Caco-2 (cell line): ENCODE measurements around the gene TMEM237. TPM values are rescaled to one million over a fixed set of nuclear protein-coding genes. Genes with fewer than 3 reads are reported as not detected.

Experiments used
- BruUV-seq: library from RNA; stranded (reverse); fragments of 400-500 nt; replicated peaks from 2 replicates; lab custom pipeline; 2021; lab: Mats Ljungman, UMichigan
- CTCF ChIA-PET: fragments of 300-600 bp; sonication (Branson Sonifier 250); formaldehyde crosslinking; loops from one replicate; lab custom pipeline; 2022; ENCODE audit warnings: antibody characterized with exemption; lab: Charles Lee
- POLR2A ChIA-PET: fragments of 300-600 bp; sonication (Branson Sonifier 250); formaldehyde crosslinking; loops from one replicate; lab custom pipeline; 2022; ENCODE audit warnings: antibody characterized with exemption; lab: Charles Lee
- DNase-seq, 2 experiments: peaks; one replicate each; pipeline versions ENCODE4 v3.0.0 to v3.0.0-alpha.2; 2020 to 2022
- H3K27me3 ChIP-seq: replicated peaks from 2 replicates; pipeline ENCODE4 v1.6.0; 2011; ENCODE audit warnings: low read length; ENCODE audit not compliant: control insufficient read depth, insufficient read depth
- H3K36me3 ChIP-seq: 2 replicates; pipeline ENCODE4 v1.5.1; 2011; ENCODE audit warnings: low read length; ENCODE audit not compliant: control insufficient read depth, insufficient read depth
- H3K4me1 ChIP-seq: fragments of 250-450 bp; sonication (Bioruptor Pico); 2 replicates; pipeline ENCODE4 v1.5.1; 2020; ENCODE audit warnings: mild to moderate bottlenecking
- H3K4me3 ChIP-seq: 2 replicates; pipeline ENCODE4 v1.5.1; 2011; ENCODE audit warnings: low read depth, mild to moderate bottlenecking, control low read depth, low read length
- H3K9me3 ChIP-seq: fragments of 250-450 bp; sonication (Bioruptor Pico); 2 replicates; pipeline ENCODE4 v1.5.1; 2020; ENCODE audit warnings: mild to moderate bottlenecking, moderate library complexity
- H3K27ac Mint-ChIP-seq: one replicate; pipeline ENCODE4 v1.8.0; 2022; ENCODE audit warnings: mixed read lengths; ENCODE audit not compliant: unreplicated experiment
- H3K27me3 Mint-ChIP-seq: one replicate; pipeline ENCODE4 v1.8.0; 2022; ENCODE audit warnings: mixed read lengths; ENCODE audit not compliant: insufficient read depth, unreplicated experiment
- H3K36me3 Mint-ChIP-seq: one replicate; pipeline ENCODE4 v1.8.0; 2022; ENCODE audit warnings: mild to moderate bottlenecking, mixed read lengths; ENCODE audit not compliant: insufficient read depth, unreplicated experiment
- H3K4me1 Mint-ChIP-seq: one replicate; pipeline ENCODE4 v1.8.0; 2022; ENCODE audit warnings: low read depth, mixed read lengths; ENCODE audit not compliant: unreplicated experiment
- H3K4me3 Mint-ChIP-seq: one replicate; pipeline ENCODE4 v1.8.0; 2022; ENCODE audit warnings: mild to moderate bottlenecking, moderate library complexity, mixed read lengths; ENCODE audit not compliant: unreplicated experiment
- H3K9me3 Mint-ChIP-seq: one replicate; pipeline ENCODE4 v1.8.0; 2022; ENCODE audit warnings: mixed read lengths; ENCODE audit not compliant: unreplicated experiment
- intact Hi-C: fragments of 100-400 bp; cut with micrococcal nuclease; formaldehyde crosslinking; loops from one replicate; pipeline ENCODE4 v1.10.0; 2022; ENCODE audit not compliant: unreplicated experiment
- total RNA-seq: library from RNA; stranded (reverse); gene quantifications from 2 replicates; pipeline ENCODE4 v1.2.3, GENCODE V29; 2022
- TF ChIP-seq, protein P1 (sequence below), 2 experiments: fragments of 200-600 bp in 1 of 2; IDR thresholded peaks; 1 replicate in 1 of 2; 2 replicates in 1 of 2; pipeline versions ENCODE4 v1.5.1 to v1.8.0; 2011 to 2022; ENCODE audit warnings: antibody characterized with exemption in 1 of 2, control low read depth in 1 of 2, inconsistent platforms in 1 of 2, low read depth in 1 of 2, low read length in 1 of 2, mild to moderate bottlenecking in 1 of 2, moderate library complexity in 1 of 2; ENCODE audit not compliant: insufficient read depth in 1 of 2, severe bottlenecking in 1 of 2, unreplicated experiment in 1 of 2

TMEM237 gene
- total RNA-seq, 1 experiment from 2014 or later = 26.5 TPM

DNA sequence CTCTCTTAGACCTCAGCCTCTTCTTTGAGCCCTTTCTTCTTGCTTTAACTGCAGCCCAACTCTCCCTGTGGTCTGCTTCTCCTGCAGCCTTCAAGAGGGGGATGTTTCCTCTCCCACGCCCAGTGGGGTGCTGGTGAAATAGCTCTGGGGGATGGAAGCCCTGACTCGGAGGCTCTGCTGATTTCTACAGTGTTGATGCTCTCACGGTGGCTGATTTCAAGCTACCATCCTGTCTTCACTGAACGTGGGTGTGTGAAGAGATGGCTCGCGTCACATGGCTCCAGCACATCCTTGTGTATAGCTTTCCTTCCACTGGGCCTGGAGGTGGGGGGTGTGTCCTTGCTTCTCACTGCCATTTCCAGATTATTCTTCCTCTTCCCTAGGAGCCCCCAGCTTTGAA, 35.1 kb upstream of the TMEM237 start:
- POLR2A ChIA-PET = no interaction called here
- Mint-ChIP-seq H3K4me3 (no peak overlapping the region), H3K27ac (no peak overlapping the region), H3K36me3 (no peaks in the 10 kb centered on the region), H3K4me1 (no peaks in the 10 kb centered on the region), H3K9me3 (no peaks in the 10 kb centered on the region), H3K27me3 (peaks cover 6% of the 10 kb centered on the region)
- Histone ChIP-seq H3K4me1 (no peaks in the 10 kb centered on the region), H3K9me3 (no peaks in the 10 kb centered on the region), H3K27me3 (no peaks in the 10 kb centered on the region), H3K4me3 (no peak overlapping the region), H3K36me3 (no peaks in the 10 kb centered on the region)
- CTCF ChIA-PET = no interaction called here
- BruUV-seq = no TSS peak
- DNase-seq = no peak
- intact Hi-C loops = no loop called here
- TF ChIP-seq, protein P1, sequence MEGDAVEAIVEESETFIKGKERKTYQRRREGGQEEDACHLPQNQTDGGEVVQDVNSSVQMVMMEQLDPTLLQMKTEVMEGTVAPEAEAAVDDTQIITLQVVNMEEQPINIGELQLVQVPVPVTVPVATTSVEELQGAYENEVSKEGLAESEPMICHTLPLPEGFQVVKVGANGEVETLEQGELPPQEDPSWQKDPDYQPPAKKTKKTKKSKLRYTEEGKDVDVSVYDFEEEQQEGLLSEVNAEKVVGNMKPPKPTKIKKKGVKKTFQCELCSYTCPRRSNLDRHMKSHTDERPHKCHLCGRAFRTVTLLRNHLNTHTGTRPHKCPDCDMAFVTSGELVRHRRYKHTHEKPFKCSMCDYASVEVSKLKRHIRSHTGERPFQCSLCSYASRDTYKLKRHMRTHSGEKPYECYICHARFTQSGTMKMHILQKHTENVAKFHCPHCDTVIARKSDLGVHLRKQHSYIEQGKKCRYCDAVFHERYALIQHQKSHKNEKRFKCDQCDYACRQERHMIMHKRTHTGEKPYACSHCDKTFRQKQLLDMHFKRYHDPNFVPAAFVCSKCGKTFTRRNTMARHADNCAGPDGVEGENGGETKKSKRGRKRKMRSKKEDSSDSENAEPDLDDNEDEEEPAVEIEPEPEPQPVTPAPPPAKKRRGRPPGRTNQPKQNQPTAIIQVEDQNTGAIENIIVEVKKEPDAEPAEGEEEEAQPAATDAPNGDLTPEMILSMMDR (IDR thresholded peaks at IDR 0.05; ENCODE audit: insufficient read depth in 1 of 2, low read depth in 1 of 2, low read length in 1 of 2, severe bottlenecking in 1 of 2, unreplicated experiment in 1 of 2) = no peak

DNA sequence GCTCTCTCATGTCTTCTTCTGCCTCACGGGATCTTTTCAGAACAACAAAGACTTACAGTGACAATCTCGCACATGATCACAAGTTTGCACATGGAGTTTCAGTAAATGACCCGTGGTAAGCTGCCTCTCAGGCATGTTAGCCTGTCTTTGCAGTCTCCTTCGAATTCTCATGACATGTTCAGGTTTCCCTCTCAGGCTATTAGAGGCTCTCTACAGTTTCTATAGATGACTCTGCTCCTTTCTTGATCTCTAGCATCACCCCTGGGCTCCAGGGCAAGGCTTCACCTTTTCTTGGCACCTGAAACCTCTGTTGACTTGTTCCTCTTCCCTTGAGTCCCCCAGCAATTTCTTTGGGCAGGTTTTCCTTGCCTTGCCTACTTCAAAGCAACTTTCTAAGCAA, 32.2 kb upstream of the TMEM237 start:
- POLR2A ChIA-PET = no interaction called here

DNA sequence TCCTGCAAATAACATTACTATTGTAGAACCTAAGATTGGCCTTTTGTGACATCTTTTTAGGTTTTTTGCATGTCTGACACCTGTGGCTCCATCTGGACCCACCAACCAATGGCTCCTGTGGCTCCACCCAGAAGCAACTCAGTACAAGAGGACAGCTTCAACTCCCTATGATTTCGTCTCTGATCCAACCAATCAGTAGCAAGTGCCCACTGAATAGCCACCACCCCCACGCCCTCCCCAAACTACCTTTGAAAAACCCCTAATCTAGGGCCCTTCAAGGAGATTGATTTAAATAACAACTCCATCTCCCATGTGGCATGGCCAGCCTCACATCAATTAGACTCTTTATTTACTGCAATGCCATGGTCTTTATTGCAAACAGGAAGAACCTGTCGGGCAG, 31.5 kb upstream of the TMEM237 start:
- no peak for DNase-seq
- H3K9me3 ChIP-seq = no peaks in the 10 kb centered on the region
- intact Hi-C loops = no loop called here
- Mint-ChIP-seq H3K4me1 (no peaks in the 10 kb centered on the region), H3K27me3 (peaks cover 9% of the 10 kb centered on the region), H3K27ac (no peak overlapping the region), H3K36me3 (no peaks in the 10 kb centered on the region), H3K9me3 (no peaks in the 10 kb centered on the region), H3K4me3 (no peak overlapping the region)
- POLR2A ChIA-PET = no interaction called here
- no TSS peak for BruUV-seq
- H3K27me3 ChIP-seq = no peaks in the 10 kb centered on the region
- H3K36me3 ChIP-seq = no peaks in the 10 kb centered on the region
- CTCF ChIA-PET = no interaction called here
- no peak overlapping the region for H3K4me3 ChIP-seq
- TF ChIP-seq, protein P1 (IDR thresholded peaks at IDR 0.05; ENCODE audit: insufficient read depth in 1 of 2, low read depth in 1 of 2, low read length in 1 of 2, severe bottlenecking in 1 of 2, unreplicated experiment in 1 of 2) = no peak
- H3K4me1 ChIP-seq = no peaks in the 10 kb centered on the region

More for the DNA sequence above, 32.2 kb upstream of the TMEM237 start:
- no peak overlapping the region for H3K4me3 Mint-ChIP-seq
- H3K9me3 ChIP-seq = no peaks in the 10 kb centered on the region
- H3K4me3 ChIP-seq = no peak overlapping the region
- intact Hi-C loops = no loop called here
- TF ChIP-seq, protein P1 (IDR thresholded peaks at IDR 0.05; ENCODE audit: insufficient read depth in 1 of 2, low read depth in 1 of 2, low read length in 1 of 2, severe bottlenecking in 1 of 2, unreplicated experiment in 1 of 2) = no peak
- CTCF ChIA-PET = no interaction called here
- no TSS peak for BruUV-seq
- H3K4me1 ChIP-seq = no peaks in the 10 kb centered on the region
- no peak for DNase-seq
- H3K36me3 Mint-ChIP-seq = no peaks in the 10 kb centered on the region
- H3K27ac Mint-ChIP-seq = no peak overlapping the region
- peaks cover 9% of the 10 kb centered on the region for H3K27me3 Mint-ChIP-seq
- H3K9me3 Mint-ChIP-seq = no peaks in the 10 kb centered on the region
- no peaks in the 10 kb centered on the region for H3K4me1 Mint-ChIP-seq
- H3K36me3 ChIP-seq = no peaks in the 10 kb centered on the region
- H3K27me3 ChIP-seq = no peaks in the 10 kb centered on the region
